ENCODE results near the gene MRPL40. TPM values are rescaled to one million over a fixed set of nuclear protein-coding genes. Genes with fewer than 3 reads are reported as not detected.

The MRPL40 gene
- total RNA-seq, 1 experiment from 2014 or later, result 40.1 TPM

DNA sequence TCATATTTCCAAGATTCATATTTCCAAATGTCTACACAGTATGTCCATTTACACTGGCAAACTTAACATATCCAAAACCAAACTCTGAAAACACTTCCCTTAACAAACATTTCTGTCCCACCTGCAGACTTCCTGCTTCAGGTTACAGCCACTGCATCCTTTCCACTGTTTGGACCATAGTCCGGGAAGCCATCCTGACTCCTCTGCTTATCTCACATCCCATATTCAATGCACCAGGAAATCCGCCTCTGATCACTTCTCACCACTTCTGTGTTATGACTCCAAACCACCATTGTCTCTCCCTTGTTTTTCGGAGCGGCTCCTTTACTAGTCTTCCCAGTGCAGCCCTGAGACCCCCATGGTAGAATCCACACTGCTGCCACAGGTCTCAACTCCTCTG lies 30.9 kb upstream of the MRPL40 start:
- Histone ChIP-seq H4K20me1 (ENCODE audit: insufficient read depth) (no peaks in the 10 kb centered on the region), H3K4me1 (ENCODE audit: control insufficient read depth in 1 of 2, insufficient read depth in 2 of 2, low read length in 2 of 2) (peaks cover 0 to 10% of the 10 kb centered on the region in 2 experiments; a peak in 2 of 4 replicates), H3K9me3 (ENCODE audit: control insufficient read depth in 1 of 2, insufficient read depth in 1 of 2, low read depth in 1 of 2, low read length in 2 of 2) (no peaks in the 10 kb centered on the region), H3K4me2 (ENCODE audit: low read length) (no peak overlapping the region), H3K79me2 (ENCODE audit: insufficient read depth, low read length) (no peaks in the 10 kb centered on the region), H3K27ac (ENCODE audit: low read depth, low read length) (no peak overlapping the region), H2AFZ (ENCODE audit: low read depth, low read length, poor library complexity, severe bottlenecking) (no peak overlapping the region), H3K36me3 (ENCODE audit: control insufficient read depth in 1 of 2, insufficient read depth in 2 of 2, low read length in 2 of 2) (peaks cover 23 to 26% of the 10 kb centered on the region in 2 experiments; a peak in 3 of 4 replicates), H3K9me2 (ENCODE audit: insufficient read depth) (no peaks in the 10 kb centered on the region), H3K27me3 (ENCODE audit: insufficient read depth, low read length) (no peaks in the 10 kb centered on the region), H3K4me3 (replicated peaks in 1 of 2; ENCODE audit: low read depth in 1 of 2, low read length in 2 of 2) (no peak overlapping the region), H3K9ac (ENCODE audit: low read length) (no peak overlapping the region)
- ChIA-PET CTCF (no interaction called here), POLR2A (no interaction called here), RAD21 (ENCODE audit: low non-redundant PET in 1 of 2, low total read pairs in 2 of 2, uncharacterized antibody in 2 of 2, unreplicated experiment in 2 of 2) (no interaction called here)
- intact Hi-C loops (cut with micrococcal nuclease), result no loop called here
- BruUV-seq (replicated peaks), result no TSS peak
- ATAC-seq, result no peak
- no peak for TF ChIP-seq SP1 (IDR thresholded peaks at IDR 0.05; ENCODE audit: low read depth)
- no peak for TF ChIP-seq RAD21 (IDR thresholded peaks at IDR 0.05; ENCODE audit: low read depth)
- no peak for TF ChIP-seq CEBPB (IDR thresholded peaks at IDR 0.05; ENCODE audit: low read depth)
- no peak for TF ChIP-seq POLR2AphosphoS5 (IDR thresholded peaks at IDR 0.05; ENCODE audit: low read depth, low read length)
- TF ChIP-seq SRF (IDR thresholded peaks at IDR 0.05; ENCODE audit: low read depth), result no peak
- TF ChIP-seq EZH2 (IDR thresholded peaks at IDR 0.05), result no peak
- no peak for TF ChIP-seq EGR1 (IDR thresholded peaks at IDR 0.05; ENCODE audit: low read depth)
- TF ChIP-seq EZH2phosphoT487 (IDR thresholded peaks at IDR 0.05; ENCODE audit: borderline replicate concordance), result no peak
- no peak for TF ChIP-seq ZFX (IDR thresholded peaks at IDR 0.05)
- TF ChIP-seq, protein P1, sequence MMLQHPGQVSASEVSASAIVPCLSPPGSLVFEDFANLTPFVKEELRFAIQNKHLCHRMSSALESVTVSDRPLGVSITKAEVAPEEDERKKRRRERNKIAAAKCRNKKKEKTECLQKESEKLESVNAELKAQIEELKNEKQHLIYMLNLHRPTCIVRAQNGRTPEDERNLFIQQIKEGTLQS (IDR thresholded peaks at IDR 0.05), result no peak
- TF ChIP-seq, protein P2, sequence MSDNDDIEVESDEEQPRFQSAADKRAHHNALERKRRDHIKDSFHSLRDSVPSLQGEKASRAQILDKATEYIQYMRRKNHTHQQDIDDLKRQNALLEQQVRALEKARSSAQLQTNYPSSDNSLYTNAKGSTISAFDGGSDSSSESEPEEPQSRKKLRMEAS (IDR thresholded peaks at IDR 0.05), result no peak
- no peak for TF ChIP-seq SIN3A (IDR thresholded peaks at IDR 0.05; ENCODE audit: low read depth)
- TF ChIP-seq, protein P3, sequence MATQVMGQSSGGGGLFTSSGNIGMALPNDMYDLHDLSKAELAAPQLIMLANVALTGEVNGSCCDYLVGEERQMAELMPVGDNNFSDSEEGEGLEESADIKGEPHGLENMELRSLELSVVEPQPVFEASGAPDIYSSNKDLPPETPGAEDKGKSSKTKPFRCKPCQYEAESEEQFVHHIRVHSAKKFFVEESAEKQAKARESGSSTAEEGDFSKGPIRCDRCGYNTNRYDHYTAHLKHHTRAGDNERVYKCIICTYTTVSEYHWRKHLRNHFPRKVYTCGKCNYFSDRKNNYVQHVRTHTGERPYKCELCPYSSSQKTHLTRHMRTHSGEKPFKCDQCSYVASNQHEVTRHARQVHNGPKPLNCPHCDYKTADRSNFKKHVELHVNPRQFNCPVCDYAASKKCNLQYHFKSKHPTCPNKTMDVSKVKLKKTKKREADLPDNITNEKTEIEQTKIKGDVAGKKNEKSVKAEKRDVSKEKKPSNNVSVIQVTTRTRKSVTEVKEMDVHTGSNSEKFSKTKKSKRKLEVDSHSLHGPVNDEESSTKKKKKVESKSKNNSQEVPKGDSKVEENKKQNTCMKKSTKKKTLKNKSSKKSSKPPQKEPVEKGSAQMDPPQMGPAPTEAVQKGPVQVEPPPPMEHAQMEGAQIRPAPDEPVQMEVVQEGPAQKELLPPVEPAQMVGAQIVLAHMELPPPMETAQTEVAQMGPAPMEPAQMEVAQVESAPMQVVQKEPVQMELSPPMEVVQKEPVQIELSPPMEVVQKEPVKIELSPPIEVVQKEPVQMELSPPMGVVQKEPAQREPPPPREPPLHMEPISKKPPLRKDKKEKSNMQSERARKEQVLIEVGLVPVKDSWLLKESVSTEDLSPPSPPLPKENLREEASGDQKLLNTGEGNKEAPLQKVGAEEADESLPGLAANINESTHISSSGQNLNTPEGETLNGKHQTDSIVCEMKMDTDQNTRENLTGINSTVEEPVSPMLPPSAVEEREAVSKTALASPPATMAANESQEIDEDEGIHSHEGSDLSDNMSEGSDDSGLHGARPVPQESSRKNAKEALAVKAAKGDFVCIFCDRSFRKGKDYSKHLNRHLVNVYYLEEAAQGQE (IDR thresholded peaks at IDR 0.05; ENCODE audit: low read depth), result no peak
- DNase-seq (ENCODE audit: low read depth, low spot score), result no peak
